Right atrium auricular region (tissue), 2 donors: ENCODE measurements around the gene KLHL42. TPM values are rescaled to one million over a fixed set of nuclear protein-coding genes. Genes with fewer than 3 reads are reported as not detected.
"Not testable (repeated sequence)": the region's sequence is repeated elsewhere in the genome, so short reads cannot be mapped to it uniquely, and the experiment has no call there.

ENCODE experiments used
- DNase-seq: peaks from one replicate; pipeline ENCODE4 v3.0.0-alpha.2; 2019; ENCODE audit warnings: low spot score
- H3K27ac ChIP-seq, 2 donors: fragments of 200-600 bp; sonication (generic); 1 replicate in 1 of 2; 2 replicates in 1 of 2; pipeline ENCODE4 v1.5.1; 2016 to 2019
- H3K27me3 ChIP-seq, 2 donors: fragments of 200-600 bp; sonication (generic); one replicate each; pipeline versions ENCODE4 v1.5.1 to v1.6.0; 2017 to 2019
- H3K36me3 ChIP-seq: fragments of 200-600 bp; sonication (generic); one replicate; pipeline ENCODE4 v1.5.1; 2016
- H3K4me1 ChIP-seq, 2 donors: fragments of 200-600 bp; sonication (generic); one replicate each; pipeline versions ENCODE4 v1.5.1 to v1.6.0; 2017 to 2019
- H3K4me3 ChIP-seq, 2 donors: fragments of 200-600 bp; sonication (generic); 1 replicate in 1 of 2; 2 replicates in 1 of 2; pipeline ENCODE4 v1.5.1; 2017 to 2019; ENCODE audit warnings: mild to moderate bottlenecking in 1 of 2, moderate library complexity in 1 of 2
- H3K9me3 ChIP-seq, 2 donors: fragments of 200-600 bp; sonication (generic); one replicate each; pipeline ENCODE4 v1.5.1; 2019
- CTCF ChIP-seq, 2 donors: fragments of 200-600 bp; sonication (generic); IDR thresholded peaks; one replicate each; pipeline ENCODE4 v1.5.1; 2019; ENCODE audit warnings: antibody characterized with exemption in 2 of 2
- total RNA-seq, 2 donors: library from RNA; depleted of rRNA; stranded (reverse); fragments of >200 nt; gene quantifications; one replicate each; pipeline ENCODE4 v1.1.0, GENCODE V29; 2016

Gene KLHL42
- total RNA-seq, 2 donors from 2014 or later, result 6.7 to 11.4 TPM

GRCh38 chr12:27845187-27845586 is 65.2 kb downstream of the KLHL42 start:
- Histone ChIP-seq H3K9me3 (peaks cover 0 to under 1% of the 10 kb centered on the region in 2 donors), H3K27ac (no peak overlapping the region), H3K27me3 (no peaks in the 10 kb centered on the region), H3K36me3 (no peaks in the 10 kb centered on the region), H3K4me1 (peaks cover 0 to 9% of the 10 kb centered on the region in 2 donors), H3K4me3 (no peak overlapping the region)
- DNase-seq, result no peak
- no peak for TF ChIP-seq CTCF (IDR thresholded peaks at IDR 0.05)

GRCh38 chr12:27845706-27846105 is 65.7 kb downstream of the KLHL42 start:
- not testable (repeated sequence) for H3K4me3 ChIP-seq, H3K36me3 ChIP-seq, H3K4me1 ChIP-seq, DNase-seq, H3K27ac ChIP-seq, H3K9me3 ChIP-seq, H3K27me3 ChIP-seq

- not testable (repeated sequence) for H3K4me1 ChIP-seq, H3K27ac ChIP-seq, H3K27me3 ChIP-seq, H3K36me3 ChIP-seq, H3K9me3 ChIP-seq, H3K4me3 ChIP-seq, DNase-seq
Observed at GRCh38 chr12:27847293-27847692, 67.3 kb downstream of the KLHL42 start.

DNA sequence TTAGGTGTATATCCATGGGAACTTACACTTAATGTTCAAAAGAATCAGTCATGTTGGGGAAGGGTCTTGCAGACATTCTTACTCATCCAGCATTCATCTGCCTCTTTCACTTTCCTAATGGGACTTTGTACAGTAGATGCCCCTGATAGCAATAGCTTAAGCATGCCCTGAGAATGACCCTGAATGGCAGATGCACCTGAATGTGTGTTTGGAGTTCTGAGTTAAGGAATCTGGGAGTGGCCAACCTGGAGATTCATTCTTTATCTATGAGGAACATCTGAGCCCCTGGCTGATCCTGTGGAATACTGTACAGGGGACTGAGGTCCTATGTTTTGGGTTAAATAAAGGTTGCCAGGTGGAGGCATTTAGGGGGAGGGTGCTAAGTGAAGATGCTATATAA is 71.3 kb downstream of the KLHL42 start:
- Histone ChIP-seq H3K9me3 (peaks cover 0 to 6% of the 10 kb centered on the region in 2 donors), H3K4me1 (no peaks in the 10 kb centered on the region), H3K36me3 (no peaks in the 10 kb centered on the region), H3K4me3 (no peak overlapping the region), H3K27me3 (no peaks in the 10 kb centered on the region), H3K27ac (no peak overlapping the region)
- TF ChIP-seq CTCF (IDR thresholded peaks at IDR 0.05), result no peak
- no peak for DNase-seq

GRCh38 chr12:27852117-27852516 is 72.1 kb downstream of the KLHL42 start:
- no peaks in the 10 kb centered on the region for H3K4me1 ChIP-seq
- no peak for DNase-seq
- peaks cover 0 to 6% of the 10 kb centered on the region in 2 donors for H3K9me3 ChIP-seq
- H3K27ac ChIP-seq, result no peak overlapping the region
- H3K36me3 ChIP-seq, result no peaks in the 10 kb centered on the region
- TF ChIP-seq CTCF (IDR thresholded peaks at IDR 0.05), result no peak
- H3K4me3 ChIP-seq, result no peak overlapping the region
- H3K27me3 ChIP-seq, result no peaks in the 10 kb centered on the region

Other genes starting within 250 kb of the KLHL42 start
- 1 to 10 TPM; 1.4 to 3.1 TPM for gene REP15, start 83.8 kb upstream of the KLHL42 start, total RNA-seq
- gene MRPS35, start 69.4 kb upstream of the KLHL42 start, total RNA-seq, result 10 to 100 TPM; 41.5 to 56.0 TPM
- gene MANSC4, start within 50 bp of the KLHL42 start, total RNA-seq, result not detected
- gene PTHLH, start 192.5 kb downstream of the KLHL42 start, total RNA-seq, result 10 to 100 TPM in 1 of 2 donors, under 1 TPM in 1; 0.63 to 67.6 TPM